Adrenal gland (tissue), 5 donors: ENCODE measurements around the gene PLAU.

Experiments used
- CTCF ChIP-seq, 6 experiments: fragments of 450-650 bp in 4 of 6; fragments of 200-600 bp in 2 of 6; sonication (generic) in 1 of 6; IDR thresholded peaks; 1 replicate in 5 of 6; 2 replicates in 1 of 6; pipeline versions ENCODE4 v1.5.1 to v1.8.0; 2016 to 2021; ENCODE audit warnings: antibody characterized with exemption in 6 of 6, mild to moderate bottlenecking in 2 of 6, moderate library complexity in 1 of 6
- POLR2A ChIP-seq, 2 donors: fragments of 450-650 bp; IDR thresholded peaks; one replicate each; pipeline ENCODE4 v1.6.1; 2017; ENCODE audit warnings: antibody characterized with exemption in 2 of 2, mild to moderate bottlenecking in 2 of 2, moderate library complexity in 1 of 2
- donor health status: DM: no; HTN: no; CAD: no.

GRCh38 chr10:73906524-73907447 lies 4.1 kb upstream of the PLAU start:
- no peak for TF ChIP-seq POLR2A (IDR thresholded peaks at IDR 0.05)
- TF ChIP-seq CTCF (IDR thresholded peaks at IDR 0.05): no peak
